Measurements from ENCODE around the gene LGI2.

The LGI2 gene

GRCh38 chr4:25063116-25063515, 32.4 kb upstream of the LGI2 start:
- no peaks in the 10 kb centered on the region for H3K4me1 ChIP-seq (ENCODE audit: insufficient read depth, low read length)
- H3K27me3 ChIP-seq (ENCODE audit: insufficient read depth, low read length, poor library complexity) = no peaks in the 10 kb centered on the region
- H2AFZ ChIP-seq (ENCODE audit: low read depth, low read length) = no peak overlapping the region
- H3K4me3 ChIP-seq (ENCODE audit: low read depth in 1 of 2, low read length in 2 of 2) = no peak overlapping the region
- H3K9me3 ChIP-seq (ENCODE audit: insufficient read depth, low read length, severe bottlenecking) = no peaks in the 10 kb centered on the region
- H3K36me3 ChIP-seq (ENCODE audit: insufficient read depth, low read length) = no peaks in the 10 kb centered on the region
- no peak for TF ChIP-seq EZH2 (IDR thresholded peaks at IDR 0.05; ENCODE audit: borderline replicate concordance, low read depth, low read length, severe bottlenecking)
- no peaks in the 10 kb centered on the region for H3K79me2 ChIP-seq (ENCODE audit: insufficient read depth, low read length)
- ATAC-seq (ENCODE audit: insufficient read depth, low read depth) (no peak), DNase-seq (no peak)
- no peak overlapping the region for H3K4me2 ChIP-seq (ENCODE audit: insufficient read depth, low read length)
- no peak overlapping the region for H3K9ac ChIP-seq (ENCODE audit: low read depth, low read length)
- no peaks in the 10 kb centered on the region for H4K20me1 ChIP-seq (ENCODE audit: insufficient read depth, low read length)
- H3K27ac ChIP-seq (ENCODE audit: low read length) = no peak overlapping the region

GRCh38 chr4:25062098-25062497, 31.4 kb upstream of the LGI2 start:
- no peaks in the 10 kb centered on the region for H4K20me1 ChIP-seq (ENCODE audit: insufficient read depth, low read length)
- H3K4me1 ChIP-seq (ENCODE audit: insufficient read depth, low read length) = no peaks in the 10 kb centered on the region
- H3K9ac ChIP-seq (ENCODE audit: low read depth, low read length) = no peak overlapping the region
- DNase-seq = no peak
- H2AFZ ChIP-seq (ENCODE audit: low read depth, low read length) = no peak overlapping the region
- no peak overlapping the region for H3K4me3 ChIP-seq (ENCODE audit: low read depth in 1 of 2, low read length in 2 of 2)
- no peak overlapping the region for H3K27ac ChIP-seq (ENCODE audit: low read length)
- H3K79me2 ChIP-seq (ENCODE audit: insufficient read depth, low read length) = no peaks in the 10 kb centered on the region
- no peak for ATAC-seq (ENCODE audit: insufficient read depth, low read depth)
- no peaks in the 10 kb centered on the region for H3K36me3 ChIP-seq (ENCODE audit: insufficient read depth, low read length)
- H3K4me2 ChIP-seq (ENCODE audit: insufficient read depth, low read length) = no peak overlapping the region
- TF ChIP-seq EZH2 (IDR thresholded peaks at IDR 0.05; ENCODE audit: borderline replicate concordance, low read depth, low read length, severe bottlenecking) (no peak), CTCF (IDR thresholded peaks at IDR 0.05; ENCODE audit: borderline replicate concordance, extremely low read depth, low read length, poor library complexity, severe bottlenecking) (no peak)
- H3K9me3 ChIP-seq (ENCODE audit: insufficient read depth, low read length, severe bottlenecking) = no peaks in the 10 kb centered on the region
- peaks cover 1% of the 10 kb centered on the region for H3K27me3 ChIP-seq (ENCODE audit: insufficient read depth, low read length, poor library complexity)

GRCh38 chr4:25061602-25062001, 30.9 kb upstream of the LGI2 start:
- Histone ChIP-seq H3K9ac (ENCODE audit: low read depth, low read length) (no peak overlapping the region), H3K4me3 (ENCODE audit: low read depth in 1 of 2, low read length in 2 of 2) (no peak overlapping the region), H3K79me2 (ENCODE audit: insufficient read depth, low read length) (no peaks in the 10 kb centered on the region), H2AFZ (ENCODE audit: low read depth, low read length) (no peak overlapping the region), H3K9me3 (ENCODE audit: insufficient read depth, low read length, severe bottlenecking) (no peaks in the 10 kb centered on the region), H3K36me3 (ENCODE audit: insufficient read depth, low read length) (no peaks in the 10 kb centered on the region), H3K4me1 (ENCODE audit: insufficient read depth, low read length) (no peaks in the 10 kb centered on the region), H3K4me2 (ENCODE audit: insufficient read depth, low read length) (no peak overlapping the region), H3K27ac (ENCODE audit: low read length) (no peak overlapping the region), H4K20me1 (ENCODE audit: insufficient read depth, low read length) (no peaks in the 10 kb centered on the region), H3K27me3 (ENCODE audit: insufficient read depth, low read length, poor library complexity) (peaks cover 2% of the 10 kb centered on the region)
- no peak for ATAC-seq (ENCODE audit: insufficient read depth, low read depth)
- TF ChIP-seq EZH2 (IDR thresholded peaks at IDR 0.05; ENCODE audit: borderline replicate concordance, low read depth, low read length, severe bottlenecking) (no peak), CTCF (IDR thresholded peaks at IDR 0.05; ENCODE audit: borderline replicate concordance, extremely low read depth, low read length, poor library complexity, severe bottlenecking) (no peak)
- no peak for DNase-seq

GRCh38 chr4:25060963-25061340, 30.2 kb upstream of the LGI2 start:
- Histone ChIP-seq H3K4me3 (ENCODE audit: low read depth in 1 of 2, low read length in 2 of 2) (no peak overlapping the region), H3K27me3 (ENCODE audit: insufficient read depth, low read length, poor library complexity) (peaks cover 2% of the 10 kb centered on the region), H4K20me1 (ENCODE audit: insufficient read depth, low read length) (no peaks in the 10 kb centered on the region), H3K4me1 (ENCODE audit: insufficient read depth, low read length) (no peaks in the 10 kb centered on the region), H3K36me3 (ENCODE audit: insufficient read depth, low read length) (no peaks in the 10 kb centered on the region), H2AFZ (ENCODE audit: low read depth, low read length) (no peak overlapping the region), H3K9ac (ENCODE audit: low read depth, low read length) (no peak overlapping the region), H3K9me3 (ENCODE audit: insufficient read depth, low read length, severe bottlenecking) (no peaks in the 10 kb centered on the region), H3K79me2 (ENCODE audit: insufficient read depth, low read length) (no peaks in the 10 kb centered on the region), H3K27ac (ENCODE audit: low read length) (no peak overlapping the region), H3K4me2 (ENCODE audit: insufficient read depth, low read length) (no peak overlapping the region)
- ATAC-seq (ENCODE audit: insufficient read depth, low read depth) (no peak), DNase-seq (no peak)
- TF ChIP-seq CTCF (IDR thresholded peaks at IDR 0.05; ENCODE audit: borderline replicate concordance, extremely low read depth, low read length, poor library complexity, severe bottlenecking) (no peak), EZH2 (IDR thresholded peaks at IDR 0.05; ENCODE audit: borderline replicate concordance, low read depth, low read length, severe bottlenecking) (no peak)
